Panc1 (cell line): ENCODE data around the gene FKBP10. TPM values are rescaled to one million over a fixed set of nuclear protein-coding genes. Genes with fewer than 3 reads are reported as not detected.
"Not testable (repeated sequence)": the region's sequence is repeated elsewhere in the genome, so short reads cannot be mapped to it uniquely, and the experiment has no call there.

Source experiments
- ATAC-seq: fragments of 200-7000 bp; cut with Tn5 transposase; 2 replicates; pipeline ENCODE4 v1.9.1; 2020; ENCODE audit warnings: mild to moderate bottlenecking, moderate library complexity
- BruUV-seq: library from RNA; stranded (reverse); fragments of 400-500 nt; replicated peaks from 2 replicates; lab custom pipeline; 2021; lab: Mats Ljungman, UMichigan
- CTCF ChIA-PET: fragments of 300-600 bp; sonication (Branson Sonifier 250); formaldehyde crosslinking; loops from one replicate; lab custom pipeline; 2022; ENCODE audit warnings: antibody characterized with exemption; lab: Charles Lee
- POLR2A ChIA-PET: fragments of 300-600 bp; sonication (Branson Sonifier 250); formaldehyde crosslinking; loops from one replicate; lab custom pipeline; 2022; ENCODE audit warnings: antibody characterized with exemption; lab: Charles Lee
- DNase-seq: peaks from one replicate; pipeline ENCODE4 v3.0.0-alpha.2; 2010; ENCODE audit warnings: low read depth, low spot score
- H3K27ac ChIP-seq: 2 replicates; pipeline ENCODE4 v1.5.1; 2011; ENCODE audit warnings: mild to moderate bottlenecking, low read length, inconsistent platforms
- H3K27me3 ChIP-seq: fragments of 200-500 bp; sonication (Bioruptor generic); 2 replicates; pipeline ENCODE4 v1.6.0; 2014; ENCODE audit warnings: low read length, inconsistent platforms; ENCODE audit not compliant: control insufficient read depth, insufficient read depth
- H3K36me3 ChIP-seq: fragments of 200-500 bp; sonication (Bioruptor generic); 2 replicates; pipeline ENCODE4 v1.5.1; 2014; ENCODE audit warnings: inconsistent platforms, mild to moderate bottlenecking, low read length, moderate library complexity; ENCODE audit not compliant: control insufficient read depth, insufficient read depth
- H3K4me1 ChIP-seq: 2 replicates; pipeline ENCODE4 v1.5.1; 2011; ENCODE audit warnings: inconsistent platforms, mild to moderate bottlenecking, low read length, moderate library complexity; ENCODE audit not compliant: control insufficient read depth, insufficient read depth
- H3K4me3 ChIP-seq, 2 experiments: 2 replicates each; pipeline ENCODE4 v1.5.1; 2011 to 2012; ENCODE audit warnings: low read depth in 2 of 2, low read length in 2 of 2, mild to moderate bottlenecking in 2 of 2, inconsistent platforms in 1 of 2, moderate library complexity in 1 of 2
- H3K9me3 ChIP-seq: fragments of 200-500 bp; sonication (Bioruptor generic); 2 replicates; pipeline ENCODE4 v1.5.1; 2014; ENCODE audit warnings: low read depth, mild to moderate bottlenecking, inconsistent platforms, low read length, moderate library complexity; ENCODE audit not compliant: control insufficient read depth, insufficient read depth
- POLR2AphosphoS5 ChIP-seq: IDR thresholded peaks from 2 replicates; pipeline ENCODE4 v1.6.1; 2012; ENCODE audit warnings: mild to moderate bottlenecking, low read depth, low read length, moderate library complexity
- REST ChIP-seq, 2 experiments: IDR thresholded peaks; 2 replicates each; pipeline ENCODE4 v1.6.1; 2011 to 2012; ENCODE audit warnings: low read depth in 2 of 2, control low read depth in 1 of 2, low read length in 1 of 2, mild to moderate bottlenecking in 1 of 2, moderate library complexity in 1 of 2; ENCODE audit not compliant: insufficient read depth in 1 of 2
- SIN3A ChIP-seq: IDR thresholded peaks from 2 replicates; pipeline ENCODE4 v1.6.1; 2012; ENCODE audit warnings: low read depth, mild to moderate bottlenecking, low read length, moderate library complexity, borderline replicate concordance; ENCODE audit not compliant: insufficient read depth
- TCF7L2 ChIP-seq: IDR thresholded peaks from 2 replicates; pipeline ENCODE4 v1.6.1; 2011; ENCODE audit warnings: mild to moderate bottlenecking, low read depth, low read length, inconsistent platforms
- in situ Hi-C: cut with HindIII; loops from 2 replicates; pipeline ENCODE4 v1.10.0; 2016; ENCODE audit warnings: low sequenced_read_pairs, low pct_unique_long_range_greater_than_20kb
- intact Hi-C: fragments of 100-400 bp; cut with micrococcal nuclease; formaldehyde crosslinking; loops from one replicate; pipeline ENCODE4 v1.10.0; 2022; ENCODE audit not compliant: unreplicated experiment
- total RNA-seq: library from RNA; stranded (reverse); gene quantifications from one replicate; pipeline ENCODE4 v1.2.1, GENCODE V29; 2021; ENCODE audit not compliant: unreplicated experiment
- TF ChIP-seq, protein P1 (sequence below): fragments of 450-650 bp; IDR thresholded peaks from 2 replicates; pipeline ENCODE4 v1.5.1; 2017; ENCODE audit warnings: mild to moderate bottlenecking

The FKBP10 gene
- total RNA-seq, 1 experiment from 2014 or later = 190 TPM

GRCh38 chr17:41829961-41830360 lies 17.2 kb downstream of the FKBP10 start:
- DNase-seq, intact Hi-C loops, H3K4me3 ChIP-seq, H3K9me3 ChIP-seq, ATAC-seq, H3K36me3 ChIP-seq, H3K27me3 ChIP-seq, H3K27ac ChIP-seq, H3K4me1 ChIP-seq, BruUV-seq, in situ Hi-C loops: not testable (repeated sequence)
- ChIA-PET CTCF (interaction anchor here (0.6 kb wide), 1 partner anchor 20 kb away, joined by 11 read pairs; no protein-coding TSS in a partner anchor), POLR2A (interaction anchor here (0.5 to 0.6 kb wide), 2 partner anchors 14 to 1486 kb away, joined by 3 to 20 read pairs; no protein-coding TSS in a partner anchor)

DNA sequence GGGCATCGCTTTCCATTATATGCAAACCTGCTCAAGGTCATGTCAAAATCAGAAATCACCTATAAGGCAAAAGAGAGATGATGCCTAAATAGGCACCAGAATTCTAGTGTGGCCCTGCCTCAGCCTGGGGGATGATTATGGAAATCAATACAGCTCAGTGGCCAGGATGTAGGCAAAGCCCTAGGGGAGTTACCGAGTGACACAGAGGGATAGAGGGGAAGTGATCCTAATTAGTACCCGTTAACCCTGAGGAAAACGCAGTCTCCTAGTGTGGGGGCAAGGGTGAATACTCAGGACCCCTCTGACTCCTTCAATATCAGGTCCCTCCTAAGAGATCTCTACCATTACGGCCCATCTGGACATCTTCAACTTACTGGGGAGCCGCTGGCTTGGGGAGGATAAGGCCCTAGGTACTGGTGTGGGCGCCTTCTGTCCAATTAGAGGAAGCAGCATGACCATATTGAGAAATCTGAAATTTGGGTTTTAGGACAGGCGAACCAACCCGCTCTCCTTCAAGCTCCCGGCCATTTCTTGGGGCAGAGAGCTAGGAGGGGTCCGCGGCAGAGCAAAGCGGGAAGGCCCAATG lies 22.5 kb downstream of the FKBP10 start:
- DNase-seq = no peak
- BruUV-seq = no TSS peak
- POLR2A ChIA-PET = no interaction called here
- intact Hi-C loops = no loop called here
- H3K27me3 ChIP-seq = no peaks in the 10 kb centered on the region
- TF ChIP-seq TCF7L2 (no peak), REST (IDR thresholded peaks at IDR 0.05; ENCODE audit: insufficient read depth in 1 of 2, low read depth in 2 of 2, low read length in 1 of 2) (no peak), POLR2AphosphoS5 (no peak), SIN3A (no peak)
- TF ChIP-seq, protein P1, sequence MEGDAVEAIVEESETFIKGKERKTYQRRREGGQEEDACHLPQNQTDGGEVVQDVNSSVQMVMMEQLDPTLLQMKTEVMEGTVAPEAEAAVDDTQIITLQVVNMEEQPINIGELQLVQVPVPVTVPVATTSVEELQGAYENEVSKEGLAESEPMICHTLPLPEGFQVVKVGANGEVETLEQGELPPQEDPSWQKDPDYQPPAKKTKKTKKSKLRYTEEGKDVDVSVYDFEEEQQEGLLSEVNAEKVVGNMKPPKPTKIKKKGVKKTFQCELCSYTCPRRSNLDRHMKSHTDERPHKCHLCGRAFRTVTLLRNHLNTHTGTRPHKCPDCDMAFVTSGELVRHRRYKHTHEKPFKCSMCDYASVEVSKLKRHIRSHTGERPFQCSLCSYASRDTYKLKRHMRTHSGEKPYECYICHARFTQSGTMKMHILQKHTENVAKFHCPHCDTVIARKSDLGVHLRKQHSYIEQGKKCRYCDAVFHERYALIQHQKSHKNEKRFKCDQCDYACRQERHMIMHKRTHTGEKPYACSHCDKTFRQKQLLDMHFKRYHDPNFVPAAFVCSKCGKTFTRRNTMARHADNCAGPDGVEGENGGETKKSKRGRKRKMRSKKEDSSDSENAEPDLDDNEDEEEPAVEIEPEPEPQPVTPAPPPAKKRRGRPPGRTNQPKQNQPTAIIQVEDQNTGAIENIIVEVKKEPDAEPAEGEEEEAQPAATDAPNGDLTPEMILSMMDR = no peak
- no peaks in the 10 kb centered on the region for H3K36me3 ChIP-seq
- CTCF ChIA-PET = no interaction called here
- no peaks in the 10 kb centered on the region for H3K9me3 ChIP-seq
- peak; percentile 60 for ATAC-seq
- peaks cover 7% of the 10 kb centered on the region for H3K4me1 ChIP-seq
- peak overlapping the region; percentile 75 to 88 for H3K4me3 ChIP-seq
- H3K27ac ChIP-seq = peak overlapping the region; percentile 89
- in situ Hi-C loops = no loop called here

DNA sequence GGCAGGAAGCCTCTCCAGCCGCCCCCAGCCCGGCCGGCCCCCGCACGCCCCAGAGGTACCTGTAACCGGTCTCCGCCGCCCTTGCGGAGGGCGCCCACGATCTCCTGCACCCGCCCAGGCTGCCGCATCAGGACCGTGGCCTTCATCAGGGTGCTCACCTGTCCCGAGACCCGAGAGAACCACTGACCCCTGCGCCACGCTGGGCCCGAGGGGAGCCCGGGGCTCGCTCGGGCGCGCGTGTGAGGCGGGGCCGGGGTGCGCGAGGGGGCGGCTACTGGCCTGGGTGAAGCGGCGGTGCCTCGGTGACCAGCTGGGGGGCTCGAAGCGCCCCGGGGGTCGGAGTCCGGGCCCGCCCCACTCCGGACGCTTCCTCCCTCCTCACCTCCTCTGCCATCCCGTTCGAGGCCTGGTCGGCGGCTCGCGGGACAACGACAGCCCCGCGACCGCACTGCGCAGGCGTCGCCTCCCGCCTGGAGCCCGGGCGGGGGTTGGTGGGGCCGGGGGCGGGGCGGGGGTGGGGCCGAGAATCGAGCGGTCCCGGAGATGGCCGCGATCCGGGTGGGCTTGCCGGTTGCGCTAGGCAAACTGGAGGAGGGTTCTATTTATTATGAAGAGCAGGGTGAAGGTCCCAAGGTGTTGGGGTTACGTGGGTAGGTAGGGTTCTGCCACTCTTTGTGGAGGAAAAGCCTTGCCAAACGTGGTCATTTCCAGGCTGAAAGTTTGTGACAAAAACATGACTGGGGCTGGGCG lies 23.2 kb downstream of the FKBP10 start, which contains the start of gene NT5C3B:
NT5C3B (minus strand) TSS at position 433 of the 750 bp plus-strand sequence; CDS start at position 394, 39 bp downstream.
- Histone ChIP-seq H3K4me3 (peak within 1 kb of the TSS; percentile 75 to 88), H3K36me3 (no peaks in the 10 kb centered on the region), H3K9me3 (no peaks in the 10 kb centered on the region), H3K27me3 (no peaks in the 10 kb centered on the region), H3K27ac (peak within 1 kb of the TSS; percentile 89), H3K4me1 (peaks cover 7% of the 10 kb centered on the region)
- DNase-seq (no peak), ATAC-seq (peak; percentile 97)
- POLR2A ChIA-PET = no interaction called here
- CTCF ChIA-PET = no interaction called here
- intact Hi-C loops = no loop called here
- TF ChIP-seq, protein P1 = no peak
- TF ChIP-seq TCF7L2 (no peak), REST (IDR thresholded peaks at IDR 0.05; ENCODE audit: insufficient read depth in 1 of 2, low read depth in 2 of 2, low read length in 1 of 2) (no peak), SIN3A (no peak; the same call in 1 of the 2 replicates), POLR2AphosphoS5 (peak; percentile 49; the same call in 1 of the 2 replicates)
- BruUV-seq = no TSS peak
- in situ Hi-C loops = no loop called here
